Muscle layer of colon (tissue), 2 donors: Measurements from ENCODE around the gene MAST2.
"Not testable (repeated sequence)": the region's sequence is repeated elsewhere in the genome, so short reads cannot be mapped to it uniquely, and the experiment has no call there.

ENCODE experiments used
- H3K27ac ChIP-seq: one replicate; pipeline ENCODE4 v1.7.0; 2013; ENCODE audit warnings: low read depth, mild to moderate bottlenecking, low read length, moderate library complexity
- H3K27me3 ChIP-seq, 2 donors: one replicate each; pipeline ENCODE4 v1.7.0; 2013; ENCODE audit warnings: low read length in 2 of 2, mild to moderate bottlenecking in 2 of 2; ENCODE audit not compliant: insufficient read depth in 2 of 2, control insufficient read depth in 1 of 2
- H3K36me3 ChIP-seq: one replicate; pipeline ENCODE4 v1.7.0; 2013; ENCODE audit warnings: mild to moderate bottlenecking, low read length; ENCODE audit not compliant: insufficient read depth
- H3K4me1 ChIP-seq: one replicate; pipeline ENCODE4 v1.7.0; 2013; ENCODE audit warnings: mild to moderate bottlenecking, low read length; ENCODE audit not compliant: insufficient read depth
- H3K4me3 ChIP-seq, 2 donors: one replicate each; pipeline ENCODE4 v1.7.0; 2013; ENCODE audit warnings: low read length in 2 of 2, low read depth in 1 of 2, mild to moderate bottlenecking in 1 of 2, moderate library complexity in 1 of 2
- H3K9ac ChIP-seq: one replicate; pipeline ENCODE4 v1.7.0; 2013; ENCODE audit warnings: low read length
- H3K9me3 ChIP-seq: one replicate; pipeline ENCODE4 v1.7.0; 2013; ENCODE audit warnings: mild to moderate bottlenecking, low read length
- donor health status: abdominal sarcoma.
- donor health status: Adenocarcinoma of cecum.

The MAST2 gene

DNA sequence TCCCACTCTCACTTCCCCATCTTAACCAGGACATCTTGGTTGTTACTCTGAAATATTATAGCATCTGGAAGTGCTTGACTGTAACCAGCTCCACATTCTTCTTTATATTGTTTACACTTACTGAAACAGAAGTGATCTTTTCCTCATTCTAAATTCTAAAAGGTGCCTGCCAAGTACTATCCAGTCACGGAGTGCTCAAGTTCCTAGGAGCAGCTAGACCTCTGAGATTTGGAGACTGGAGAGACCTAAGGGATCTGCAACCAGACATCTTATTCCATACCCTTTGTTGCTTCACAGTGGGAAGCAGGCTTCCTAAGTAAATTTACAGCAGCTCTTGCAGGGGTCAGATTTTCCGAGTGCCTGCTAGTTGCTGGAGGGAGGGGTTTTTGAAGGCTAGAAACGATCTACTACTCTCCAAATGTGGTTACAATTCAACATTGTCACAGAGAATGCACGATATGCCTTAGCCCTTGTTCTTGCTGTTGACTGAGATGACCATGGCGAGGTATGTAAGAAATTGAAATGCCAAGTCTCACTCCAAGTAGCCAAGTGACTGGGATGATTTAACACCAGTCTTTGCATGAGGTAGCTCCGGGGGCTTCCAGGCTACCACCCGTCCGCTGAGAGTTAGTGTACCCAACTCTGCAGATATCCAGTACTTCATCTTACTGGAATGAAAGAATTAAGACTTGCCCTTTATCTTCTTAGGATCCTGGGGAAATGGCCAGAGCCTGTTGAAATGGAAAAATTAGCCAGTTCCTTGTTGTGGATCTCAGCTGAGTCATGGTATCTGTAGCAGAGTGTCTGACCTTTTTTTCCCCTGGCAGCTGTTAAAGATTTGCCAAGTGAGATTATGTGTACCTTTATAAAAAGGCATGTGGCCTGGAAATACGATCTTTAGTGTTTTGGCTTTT is 150.8 kb downstream of the MAST2 start:
- H3K4me3 ChIP-seq: peak overlapping the region in 1 of 2 donors; percentile 41
- H3K36me3 ChIP-seq: no peaks in the 10 kb centered on the region
- H3K4me1 ChIP-seq: peaks cover 20% of the 10 kb centered on the region
- no peak overlapping the region for H3K9ac ChIP-seq
- no peaks in the 10 kb centered on the region for H3K9me3 ChIP-seq
- H3K27ac ChIP-seq: peak overlapping the region; percentile 2
- no peaks in the 10 kb centered on the region for H3K27me3 ChIP-seq

DNA sequence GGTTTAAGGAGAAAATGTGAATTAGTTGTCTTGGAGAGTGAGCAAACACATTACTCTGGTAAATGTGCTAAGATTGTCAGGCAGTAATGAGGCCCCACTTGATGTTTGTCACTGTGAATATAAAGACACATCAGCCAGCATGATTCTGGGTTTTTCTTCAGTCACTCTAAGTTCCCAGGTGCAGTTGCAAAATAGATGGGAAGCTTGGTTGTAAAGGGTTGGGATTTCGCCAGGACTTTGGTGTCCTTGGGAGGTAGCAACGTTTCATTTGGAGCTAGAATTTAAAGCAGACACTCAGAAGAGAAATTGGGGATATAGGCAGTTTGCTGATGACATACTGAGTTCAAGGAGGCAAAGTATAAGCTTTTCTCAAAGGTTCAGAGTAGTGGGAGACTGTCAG is 154.3 kb downstream of the MAST2 start:
- Histone ChIP-seq H3K4me3 (no peak overlapping the region), H3K9ac (no peak overlapping the region), H3K9me3 (no peaks in the 10 kb centered on the region), H3K36me3 (peaks cover 6% of the 10 kb centered on the region), H3K27me3 (no peaks in the 10 kb centered on the region), H3K4me1 (peaks cover 20% of the 10 kb centered on the region), H3K27ac (no peak overlapping the region)

DNA sequence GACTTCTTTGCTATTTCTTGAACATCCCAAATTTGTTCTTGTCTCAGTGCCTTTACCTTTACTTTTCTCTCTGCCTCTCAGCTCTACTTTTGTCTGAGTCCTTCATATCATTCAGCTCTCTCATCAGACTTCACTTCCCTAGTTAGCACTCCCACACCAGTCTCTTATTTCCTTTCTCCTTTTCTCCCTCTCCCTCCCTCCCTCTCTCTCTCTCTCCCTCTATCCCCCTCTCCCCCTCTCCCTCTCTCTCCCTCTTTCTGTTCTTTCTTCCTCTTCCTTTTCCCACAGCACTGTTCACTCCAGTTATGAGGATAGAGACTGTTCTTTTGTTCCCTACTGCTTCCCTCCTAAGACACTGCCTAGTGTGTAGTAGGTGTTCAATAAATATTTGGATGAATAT is 154.9 kb downstream of the MAST2 start:
- H3K27ac ChIP-seq: no peak overlapping the region
- no peak overlapping the region for H3K4me3 ChIP-seq
- peaks cover 6% of the 10 kb centered on the region for H3K36me3 ChIP-seq
- H3K9me3 ChIP-seq: no peaks in the 10 kb centered on the region
- no peaks in the 10 kb centered on the region for H3K27me3 ChIP-seq
- H3K4me1 ChIP-seq: peaks cover 16% of the 10 kb centered on the region
- no peak overlapping the region for H3K9ac ChIP-seq

DNA sequence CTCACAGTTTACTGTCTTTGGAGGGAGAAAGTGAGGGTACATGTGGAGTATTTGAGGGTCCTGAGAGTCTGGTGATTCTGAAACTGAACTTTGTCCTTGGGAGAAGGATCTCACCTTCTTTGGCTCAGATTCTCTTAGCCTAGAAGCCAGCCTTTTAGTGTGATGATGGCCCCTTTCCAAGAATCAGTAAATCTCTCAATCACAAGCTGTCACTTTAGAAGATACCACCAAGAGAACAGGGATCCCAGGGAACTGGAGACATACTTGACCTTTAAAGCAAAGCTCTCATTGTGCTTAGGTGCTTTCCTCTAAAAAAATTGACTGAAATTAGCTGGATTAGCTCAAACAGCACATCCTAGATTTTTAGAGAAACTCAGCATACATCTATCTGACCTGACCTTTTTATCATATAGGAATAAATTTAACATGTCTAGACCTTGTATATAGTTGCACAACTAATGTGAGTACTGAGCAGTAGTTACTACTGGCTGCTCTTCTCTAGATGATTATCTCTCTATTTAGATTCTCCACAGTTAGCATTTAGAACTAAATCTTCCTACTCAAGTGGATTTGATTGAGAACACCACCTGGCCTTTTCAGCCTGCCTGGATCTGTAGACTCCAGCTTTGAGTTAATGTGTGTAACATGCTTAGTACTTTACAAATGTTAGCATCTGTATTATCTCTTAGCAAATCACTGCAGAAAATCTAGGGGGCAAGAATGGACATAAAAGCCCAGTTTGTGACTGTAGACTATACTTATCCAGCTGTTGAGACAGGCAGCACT is 157.7 kb downstream of the MAST2 start:
- Histone ChIP-seq H3K27me3 (no peaks in the 10 kb centered on the region), H3K9me3 (no peaks in the 10 kb centered on the region), H3K27ac (no peak overlapping the region), H3K4me1 (no peaks in the 10 kb centered on the region), H3K36me3 (peaks cover 6% of the 10 kb centered on the region), H3K9ac (no peak overlapping the region), H3K4me3 (no peak overlapping the region)

DNA sequence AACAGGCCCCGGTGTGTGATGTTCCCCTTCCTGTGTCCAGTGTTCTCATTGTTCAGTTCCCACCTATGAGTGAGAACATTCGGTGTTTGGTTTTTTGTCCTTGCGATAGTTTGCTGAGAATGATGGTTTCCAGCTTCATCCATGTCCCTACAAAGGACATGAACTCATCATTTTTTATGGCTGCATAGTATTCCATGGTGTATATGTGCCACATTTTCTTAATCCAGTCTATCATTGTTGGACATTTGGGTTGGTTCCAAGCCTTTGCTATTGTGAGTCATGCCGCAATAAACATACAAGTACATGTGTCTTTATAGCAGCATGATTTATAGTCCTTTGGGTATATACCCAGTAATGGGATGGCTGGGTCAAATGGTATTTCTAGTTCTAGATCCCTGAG is 158.5 kb downstream of the MAST2 start:
- not testable (repeated sequence) for H3K9ac ChIP-seq, H3K27me3 ChIP-seq, H3K4me1 ChIP-seq, H3K4me3 ChIP-seq, H3K9me3 ChIP-seq, H3K36me3 ChIP-seq, H3K27ac ChIP-seq

DNA sequence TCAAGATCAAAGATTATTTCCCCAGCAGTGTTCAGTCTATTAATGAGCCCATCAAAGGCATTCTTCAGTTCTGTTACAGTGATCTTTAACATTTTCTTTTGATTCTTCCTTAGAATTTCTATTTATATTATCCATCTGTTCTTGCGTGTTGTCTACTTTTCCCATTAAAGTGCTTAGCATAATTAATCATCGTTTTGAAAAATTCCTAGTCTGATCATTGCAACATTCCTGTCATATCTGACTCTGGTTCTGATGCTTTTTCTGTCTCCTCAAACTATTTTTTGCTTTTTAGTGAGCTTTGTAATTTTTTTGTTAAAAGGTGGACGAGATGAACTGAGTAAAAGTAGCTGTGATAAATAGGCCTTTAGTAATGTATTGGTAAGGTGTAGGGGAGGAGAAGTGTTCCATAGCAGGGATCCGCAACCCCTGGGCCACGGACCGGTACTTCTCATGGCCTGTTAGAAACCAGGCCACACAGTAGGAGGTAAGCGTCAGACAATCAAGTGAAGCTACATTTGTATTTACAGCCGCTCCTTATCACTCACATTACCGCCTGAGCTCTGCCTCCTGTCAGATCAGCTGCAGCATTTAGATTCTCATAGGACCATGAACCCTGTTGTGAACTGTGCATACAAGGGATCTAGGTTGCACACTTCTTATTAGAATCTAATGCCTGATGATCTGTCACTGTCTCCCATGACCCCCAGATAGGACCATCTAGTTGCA is 165.7 kb downstream of the MAST2 start:
- Histone ChIP-seq H3K27ac (no peak overlapping the region), H3K9ac (no peak overlapping the region), H3K9me3 (no peaks in the 10 kb centered on the region), H3K27me3 (no peaks in the 10 kb centered on the region), H3K36me3 (no peaks in the 10 kb centered on the region), H3K4me1 (no peaks in the 10 kb centered on the region), H3K4me3 (no peak overlapping the region)

DNA sequence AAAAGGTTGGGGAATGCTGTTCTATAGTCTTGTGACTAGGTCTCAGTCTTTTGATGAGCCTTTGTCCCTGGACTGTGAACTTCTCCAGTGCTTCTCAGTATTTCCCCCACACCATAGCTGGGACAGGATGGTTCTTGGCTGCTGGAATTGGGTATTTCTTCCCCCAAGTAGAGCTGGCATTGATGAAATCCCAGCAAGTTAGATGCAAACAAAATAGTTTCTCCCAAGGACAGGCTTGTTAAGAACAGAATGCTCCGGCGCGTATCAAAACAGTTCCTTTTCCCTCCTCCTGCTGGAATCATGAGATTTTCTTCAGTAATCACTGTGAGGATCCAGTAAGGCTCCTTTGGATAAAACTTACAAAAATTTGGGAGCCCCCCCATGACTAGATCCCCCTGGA is 166.5 kb downstream of the MAST2 start:
- Histone ChIP-seq H3K4me3 (no peak overlapping the region), H3K9ac (no peak overlapping the region), H3K27me3 (no peaks in the 10 kb centered on the region), H3K27ac (peak overlapping the region; percentile 42), H3K4me1 (no peaks in the 10 kb centered on the region), H3K36me3 (no peaks in the 10 kb centered on the region), H3K9me3 (no peaks in the 10 kb centered on the region)

DNA sequence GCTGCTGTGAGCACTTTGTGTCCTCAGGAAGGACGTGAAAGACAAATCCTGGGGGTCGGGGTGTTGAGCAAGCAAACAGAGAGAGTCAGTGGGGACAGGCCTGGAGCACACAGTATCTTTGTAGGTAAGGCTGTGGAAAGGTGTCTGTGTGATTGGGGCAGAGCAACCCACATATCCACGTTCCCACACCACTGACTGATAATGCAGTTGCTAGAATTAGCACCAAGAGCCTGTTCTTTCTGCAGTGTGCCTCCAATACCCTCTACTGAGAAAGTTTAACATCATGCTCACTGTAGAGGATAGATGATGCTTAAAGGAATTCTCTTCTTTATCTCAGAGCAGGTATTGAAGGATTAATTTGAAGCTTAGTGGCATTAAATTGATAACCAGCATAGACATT is 167.9 kb downstream of the MAST2 start:
- no peaks in the 10 kb centered on the region for H3K36me3 ChIP-seq
- no peaks in the 10 kb centered on the region for H3K4me1 ChIP-seq
- no peak overlapping the region for H3K4me3 ChIP-seq
- no peaks in the 10 kb centered on the region for H3K9me3 ChIP-seq
- no peaks in the 10 kb centered on the region for H3K27me3 ChIP-seq
- peak overlapping the region; percentile 13 for H3K27ac ChIP-seq
- H3K9ac ChIP-seq: no peak overlapping the region

DNA sequence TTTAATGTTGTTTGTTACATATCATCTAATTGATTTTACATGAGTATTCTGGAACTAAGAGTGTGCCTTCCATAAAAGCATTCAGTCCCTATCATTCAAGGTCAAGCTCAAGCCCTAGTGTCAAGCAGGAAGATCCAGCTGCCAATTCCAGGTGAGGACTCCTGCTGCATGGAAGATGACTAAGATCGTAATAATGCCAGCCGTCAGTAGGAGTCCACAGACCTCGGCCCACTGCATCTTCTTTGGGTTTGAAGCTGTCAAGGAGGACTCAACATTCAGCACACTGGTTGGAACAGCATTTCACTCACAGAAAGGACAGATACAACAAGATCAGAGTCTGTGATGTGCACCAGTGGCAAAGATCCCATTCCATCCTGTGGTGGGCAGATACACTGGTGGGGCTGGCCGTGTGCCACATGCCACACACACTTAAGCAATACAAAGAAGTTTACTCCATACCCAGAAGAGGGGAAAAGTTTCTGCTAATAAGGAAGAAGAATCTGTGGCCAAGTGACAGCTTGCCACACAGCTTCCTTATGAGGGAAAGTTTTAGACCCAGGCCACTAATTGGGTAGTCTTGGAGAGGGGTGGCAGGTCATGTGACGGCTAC is 168.6 kb downstream of the MAST2 start:
- no peak overlapping the region for H3K4me3 ChIP-seq
- no peaks in the 10 kb centered on the region for H3K9me3 ChIP-seq
- no peaks in the 10 kb centered on the region for H3K4me1 ChIP-seq
- H3K9ac ChIP-seq: no peak overlapping the region
- H3K27ac ChIP-seq: no peak overlapping the region
- H3K27me3 ChIP-seq: no peaks in the 10 kb centered on the region
- no peaks in the 10 kb centered on the region for H3K36me3 ChIP-seq

DNA sequence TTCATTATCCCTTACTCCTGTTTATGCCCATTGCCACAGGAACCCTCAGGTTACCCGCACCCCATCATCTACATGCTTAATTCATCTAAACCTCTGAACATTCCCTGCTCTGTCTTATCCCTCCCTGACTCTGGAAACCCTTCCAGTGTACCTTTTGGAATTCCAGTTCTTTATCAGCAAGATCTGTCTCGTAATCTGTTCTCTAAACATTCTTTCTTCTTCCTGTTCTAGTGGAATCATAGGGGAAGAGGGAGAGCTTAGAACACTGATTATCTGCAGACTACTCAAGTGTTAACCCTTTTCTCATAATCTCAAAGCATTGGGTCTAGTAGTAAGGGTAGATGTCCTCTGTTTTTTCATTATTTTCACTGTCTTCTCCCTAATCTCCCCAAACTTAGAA is 169.2 kb downstream of the MAST2 start:
- no peak overlapping the region for H3K4me3 ChIP-seq
- no peaks in the 10 kb centered on the region for H3K4me1 ChIP-seq
- H3K9ac ChIP-seq: no peak overlapping the region

DNA sequence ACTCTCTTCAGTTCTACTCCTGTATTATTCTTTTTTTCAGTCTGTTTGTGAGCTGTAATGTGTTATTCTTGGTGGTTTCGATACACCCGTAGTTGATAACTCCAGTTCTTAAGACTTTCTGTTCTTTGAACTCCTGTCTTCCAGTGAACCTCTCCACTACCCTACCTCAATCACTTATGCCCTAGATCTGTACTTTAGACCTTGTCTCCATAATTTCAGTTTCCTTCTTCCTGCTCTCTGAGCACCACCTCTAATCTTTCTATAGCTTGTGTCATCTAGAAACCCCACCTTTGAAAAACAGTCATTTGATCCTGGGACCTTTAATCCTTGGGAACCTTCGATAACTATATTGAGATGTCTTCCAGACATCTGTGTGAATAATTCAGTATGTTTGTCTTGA is 169.7 kb downstream of the MAST2 start:
- no peaks in the 10 kb centered on the region for H3K4me1 ChIP-seq
- H3K4me3 ChIP-seq: no peak overlapping the region
- no peak overlapping the region for H3K9ac ChIP-seq
- no peaks in the 10 kb centered on the region for H3K36me3 ChIP-seq
- no peaks in the 10 kb centered on the region for H3K27me3 ChIP-seq
- no peak overlapping the region for H3K27ac ChIP-seq
- no peaks in the 10 kb centered on the region for H3K9me3 ChIP-seq

More for the DNA sequence above, 169.2 kb downstream of the MAST2 start:
- Histone ChIP-seq H3K36me3 (no peaks in the 10 kb centered on the region), H3K27ac (no peak overlapping the region), H3K27me3 (no peaks in the 10 kb centered on the region), H3K9me3 (no peaks in the 10 kb centered on the region)
